NCI-H1436 (cell line): Measurements from ENCODE around the gene DSE.

Experiments
- DNase-seq: peaks from one replicate; lab custom pipeline; 2025; lab: John Stamatoyannopoulos, UW

DSE gene

GRCh38 chr6:116482780-116483179, 112.0 kb downstream of the DSE start:
- DNase-seq, result no peak

- no peak for DNase-seq
These were observed 112.9 kb downstream of the DSE start for GRCh38 chr6:116483616-116484015.

- no peak for DNase-seq
These were observed 114.9 kb downstream of the DSE start for GRCh38 chr6:116485559-116486184.

GRCh38 chr6:116491610-116492330, 121.0 kb downstream of the DSE start:
- no peak for DNase-seq

- DNase-seq, result no peak
These were observed 121.8 kb downstream of the DSE start for GRCh38 chr6:116492331-116493067.
